ENCODE data around the gene DNAH8. TPM values are rescaled to one million over a fixed set of nuclear protein-coding genes. Genes with fewer than 3 reads are reported as not detected.

Gene DNAH8
- total and polyA plus RNA-seq, 2 experiments from 2014 or later: 0.03 to 0.15 TPM

GRCh38 chr6:39051399-39052122 lies 336.4 kb downstream of the DNAH8 start:
- H3K27ac ChIP-seq: no peak overlapping the region
- no peaks in the 10 kb centered on the region for H3K79me2 ChIP-seq
- H3K9me2 ChIP-seq (replicated peaks; ENCODE audit: insufficient read depth): no peaks in the 10 kb centered on the region
- no peaks in the 10 kb centered on the region for H3K36me3 ChIP-seq (replicated peaks; ENCODE audit: insufficient read depth, low read depth)
- 78% methylated on average over 4 of the region's 4 CpGs for WGBS (ENCODE audit: low lambda C conversion rate, missing lambda C conversion rate)
- no peak overlapping the region for H3K4me3 ChIP-seq
- peaks cover 50% of the 10 kb centered on the region for H3K27me3 ChIP-seq
- H3K4me1 ChIP-seq (ENCODE audit: insufficient read depth): no peaks in the 10 kb centered on the region
- no peak for TF ChIP-seq CTCF (IDR thresholded peaks at IDR 0.05; ENCODE audit: poor library complexity)
- TF ChIP-seq EZH2 (IDR thresholded peaks at IDR 0.05; ENCODE audit: borderline replicate concordance): no peak
- no peak for TF ChIP-seq EZH2phosphoT487 (IDR thresholded peaks at IDR 0.05; ENCODE audit: low read depth, severe bottlenecking, unreplicated experiment)
- no peak overlapping the region for H2AFZ ChIP-seq
- H3K9me3 ChIP-seq (ENCODE audit: low read depth): no peaks in the 10 kb centered on the region
- no peak overlapping the region for H3K4me2 ChIP-seq
- no peak for DNase-seq (ENCODE audit: low spot score)
- H4K20me1 ChIP-seq (ENCODE audit: insufficient read depth, poor library complexity, severe bottlenecking): no peaks in the 10 kb centered on the region

- no peak for DNase-seq (ENCODE audit: low spot score)
- Histone ChIP-seq H3K36me3 (replicated peaks; ENCODE audit: insufficient read depth, low read depth) (no peaks in the 10 kb centered on the region), H3K9me3 (ENCODE audit: low read depth) (no peaks in the 10 kb centered on the region), H3K27me3 (peaks cover 35% of the 10 kb centered on the region), H3K4me3 (no peak overlapping the region), H3K9me2 (replicated peaks; ENCODE audit: insufficient read depth) (no peaks in the 10 kb centered on the region), H4K20me1 (ENCODE audit: insufficient read depth, poor library complexity, severe bottlenecking) (no peaks in the 10 kb centered on the region), H3K27ac (no peak overlapping the region), H3K79me2 (no peaks in the 10 kb centered on the region), H3K4me2 (no peak overlapping the region), H2AFZ (no peak overlapping the region), H3K4me1 (ENCODE audit: insufficient read depth) (no peaks in the 10 kb centered on the region)
- TF ChIP-seq EZH2 (IDR thresholded peaks at IDR 0.05; ENCODE audit: borderline replicate concordance) (no peak), EZH2phosphoT487 (IDR thresholded peaks at IDR 0.05; ENCODE audit: low read depth, severe bottlenecking, unreplicated experiment) (no peak), CTCF (IDR thresholded peaks at IDR 0.05; ENCODE audit: poor library complexity) (no peak)
- WGBS (ENCODE audit: low lambda C conversion rate, missing lambda C conversion rate): 87% methylated on average over 4 of the region's 4 CpGs
These were observed 338.0 kb downstream of the DNAH8 start for GRCh38 chr6:39053016-39053624.

GRCh38 chr6:39053854-39054576 lies 338.9 kb downstream of the DNAH8 start:
- Histone ChIP-seq H3K9me3 (ENCODE audit: low read depth) (no peaks in the 10 kb centered on the region), H3K27me3 (peaks cover 27% of the 10 kb centered on the region)

More at GRCh38 chr6:39053854-39054576, 338.9 kb downstream of the DNAH8 start:
- TF ChIP-seq EZH2phosphoT487 (IDR thresholded peaks at IDR 0.05; ENCODE audit: low read depth, severe bottlenecking, unreplicated experiment) (no peak), EZH2 (IDR thresholded peaks at IDR 0.05; ENCODE audit: borderline replicate concordance) (no peak), CTCF (IDR thresholded peaks at IDR 0.05; ENCODE audit: poor library complexity) (no peak)
- DNase-seq (ENCODE audit: low spot score): no peak
- Histone ChIP-seq H3K4me1 (ENCODE audit: insufficient read depth) (no peaks in the 10 kb centered on the region), H3K79me2 (no peaks in the 10 kb centered on the region), H3K27ac (no peak overlapping the region), H3K9me2 (replicated peaks; ENCODE audit: insufficient read depth) (no peaks in the 10 kb centered on the region), H2AFZ (no peak overlapping the region), H3K4me3 (no peak overlapping the region), H4K20me1 (ENCODE audit: insufficient read depth, poor library complexity, severe bottlenecking) (no peaks in the 10 kb centered on the region), H3K4me2 (no peak overlapping the region), H3K36me3 (replicated peaks; ENCODE audit: insufficient read depth, low read depth) (no peaks in the 10 kb centered on the region)
- 53% methylated on average over 8 of the region's 9 CpGs for WGBS (ENCODE audit: low lambda C conversion rate, missing lambda C conversion rate)
